Measurements from ENCODE around the gene ACTR3C. TPM values are rescaled to one million over a fixed set of nuclear protein-coding genes. Genes with fewer than 3 reads are reported as not detected.

ACTR3C gene
- total RNA-seq, 4 donors from 2014 or later, result 4.3 to 10.1 (median 4.8) TPM

GRCh38 chr7:150335774-150336112 is 12.4 kb upstream of the ACTR3C start:
- Histone ChIP-seq H3K4me1 (peaks cover 26 to 70% (median 69%) of the 10 kb centered on the region in 4 donors), H3K36me3 (peaks cover 0 to 27% (median 11%) of the 10 kb centered on the region in 4 donors), H3K9me3 (no peaks in the 10 kb centered on the region), H3K27ac (replicated peaks in 1 of 4) (peak overlapping the region; percentile 65 to 93 (median 72)), H3K27me3 (peaks cover 0 to 6% (median 2%) of the 10 kb centered on the region in 4 donors), H3K4me3 (no peak overlapping the region)
- intact Hi-C loops (cut with DNase I), result no loop called here
- 38% methylated on average over 6 of the region's 6 CpGs for WGBS
- TF ChIP-seq CTCF (IDR thresholded peaks at IDR 0.05) (no peak), POLR2A (IDR thresholded peaks at IDR 0.05; ENCODE audit: low read depth) (no peak), POLR2AphosphoS5 (IDR thresholded peaks at IDR 0.05) (no peak), EP300 (IDR thresholded peaks at IDR 0.05) (no peak)
- DNase-seq (ENCODE audit: extremely low spot score), result no peak

- H3K9me3 ChIP-seq, result no peaks in the 10 kb centered on the region
- TF ChIP-seq POLR2AphosphoS5 (IDR thresholded peaks at IDR 0.05) (no peak), EP300 (IDR thresholded peaks at IDR 0.05) (no peak), POLR2A (IDR thresholded peaks at IDR 0.05; ENCODE audit: low read depth) (no peak), CTCF (IDR thresholded peaks at IDR 0.05) (no peak)
- DNase-seq (ENCODE audit: extremely low spot score), result no peak
- H3K4me1 ChIP-seq, result peaks cover 22 to 65% (median 64%) of the 10 kb centered on the region in 4 donors
- peaks cover 0 to 2% (median under 1%) of the 10 kb centered on the region in 4 donors for H3K27me3 ChIP-seq
- peak overlapping the region; percentile 65 to 93 (median 72) for H3K27ac ChIP-seq (replicated peaks in 1 of 4)
- 34% methylated on average over 7 of the region's 7 CpGs for WGBS
- H3K4me3 ChIP-seq, result no peak overlapping the region
- H3K36me3 ChIP-seq, result peaks cover 0 to 32% (median 15%) of the 10 kb centered on the region in 4 donors
- intact Hi-C loops (cut with DNase I), result no loop called here
Measured at GRCh38 chr7:150335108-150335773, 11.9 kb upstream of the ACTR3C start.

GRCh38 chr7:150334108-150334507 is 10.8 kb upstream of the ACTR3C start:
- intact Hi-C loops (cut with DNase I), result no loop called here
- no peak for DNase-seq (ENCODE audit: extremely low spot score)
- Histone ChIP-seq H3K4me3 (no peak overlapping the region), H3K9me3 (no peaks in the 10 kb centered on the region), H3K27me3 (no peaks in the 10 kb centered on the region), H3K27ac (replicated peaks in 1 of 4) (peak overlapping the region; percentile 65 to 93 (median 72)), H3K4me1 (peaks cover 11 to 54% (median 53%) of the 10 kb centered on the region in 4 donors), H3K36me3 (peaks cover 4 to 44% (median 22%) of the 10 kb centered on the region in 4 donors)
- TF ChIP-seq CTCF (IDR thresholded peaks at IDR 0.05) (no peak), POLR2AphosphoS5 (IDR thresholded peaks at IDR 0.05) (no peak), POLR2A (IDR thresholded peaks at IDR 0.05; ENCODE audit: low read depth) (no peak), EP300 (IDR thresholded peaks at IDR 0.05) (no peak)
- WGBS, result 88% methylated on average over 8 of the region's 8 CpGs

- no peak for DNase-seq (ENCODE audit: extremely low spot score)
- intact Hi-C loops (cut with DNase I), result no loop called here
- WGBS, result 99% methylated on average over 8 of the region's 10 CpGs
- Histone ChIP-seq H3K27me3 (no peaks in the 10 kb centered on the region), H3K36me3 (peaks cover 4 to 48% (median 24%) of the 10 kb centered on the region in 4 donors), H3K4me3 (no peak overlapping the region), H3K4me1 (peaks cover 11 to 49% (median 48%) of the 10 kb centered on the region in 4 donors), H3K27ac (replicated peaks in 1 of 4) (peak overlapping the region in 2 of 4 donors; percentile 65 to 68), H3K9me3 (no peaks in the 10 kb centered on the region)
- TF ChIP-seq POLR2A (IDR thresholded peaks at IDR 0.05; ENCODE audit: low read depth) (no peak), EP300 (IDR thresholded peaks at IDR 0.05) (no peak), POLR2AphosphoS5 (IDR thresholded peaks at IDR 0.05) (no peak), CTCF (IDR thresholded peaks at IDR 0.05) (no peak)
Measured at GRCh38 chr7:150333659-150334058, 10.3 kb upstream of the ACTR3C start.
